Measurements from ENCODE around the gene GLUD2.
"Not testable (repeated sequence)": the region's sequence is repeated elsewhere in the genome, so short reads cannot be mapped to it uniquely, and the experiment has no call there.

The GLUD2 gene

DNA sequence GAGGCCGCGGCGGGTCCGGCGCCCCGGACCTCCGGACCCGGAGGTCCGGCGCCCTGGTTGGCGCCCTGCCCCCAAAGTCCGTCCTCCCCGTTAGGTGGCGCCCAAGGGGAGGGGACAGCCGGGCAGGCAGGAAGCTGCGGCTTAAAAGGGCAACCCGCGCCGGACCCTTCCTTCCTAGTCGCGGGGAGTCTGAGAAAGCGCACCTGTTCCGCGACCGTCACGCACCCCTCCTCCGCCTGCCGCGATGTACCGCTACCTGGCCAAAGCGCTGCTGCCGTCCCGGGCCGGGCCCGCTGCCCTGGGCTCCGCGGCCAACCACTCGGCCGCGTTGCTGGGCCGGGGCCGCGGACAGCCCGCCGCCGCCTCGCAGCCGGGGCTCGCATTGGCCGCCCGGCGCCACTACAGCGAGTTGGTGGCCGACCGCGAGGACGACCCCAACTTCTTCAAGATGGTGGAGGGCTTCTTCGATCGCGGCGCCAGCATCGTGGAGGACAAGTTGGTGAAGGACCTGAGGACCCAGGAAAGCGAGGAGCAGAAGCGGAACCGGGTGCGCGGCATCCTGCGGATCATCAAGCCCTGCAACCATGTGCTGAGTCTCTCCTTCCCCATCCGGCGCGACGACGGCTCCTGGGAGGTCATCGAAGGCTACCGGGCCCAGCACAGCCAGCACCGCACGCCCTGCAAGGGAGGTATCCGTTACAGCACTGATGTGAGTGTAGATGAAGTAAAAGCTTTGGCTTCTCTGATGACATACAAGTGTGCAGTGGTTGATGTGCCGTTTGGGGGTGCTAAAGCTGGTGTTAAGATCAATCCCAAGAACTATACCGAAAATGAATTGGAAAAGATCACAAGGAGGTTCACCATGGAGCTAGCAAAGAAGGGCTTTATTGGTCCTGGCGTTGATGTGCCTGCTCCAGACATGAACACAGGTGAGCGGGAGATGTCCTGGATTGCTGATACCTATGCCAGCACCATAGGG, at the start of gene GLUD2:
Gene GLUD2 (plus strand): TSS at position 170 of the 979 bp plus-strand sequence. CDS start 75 bp downstream, at position 245.
- in situ Hi-C loops (cut with MboI; ENCODE audit: low sequenced_read_pairs): not testable (repeated sequence)

DNA sequence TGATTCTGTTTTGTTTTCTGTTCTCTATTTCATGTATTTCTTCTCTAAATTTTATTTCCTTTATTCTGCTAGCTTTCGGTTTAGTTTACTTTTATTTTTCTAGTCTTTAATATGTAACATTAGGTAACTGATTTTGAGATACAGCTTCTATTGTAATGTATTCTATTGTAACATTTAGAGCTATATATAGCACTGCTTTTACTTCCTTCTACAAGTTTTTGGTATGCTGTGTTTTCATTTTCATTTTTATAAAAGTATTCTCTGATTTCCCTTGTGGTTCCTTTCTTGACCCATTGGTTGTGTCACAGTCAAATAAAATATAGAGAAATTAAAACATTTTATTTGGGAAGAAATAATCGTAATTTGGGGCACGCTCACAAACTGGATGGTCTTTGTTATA, 48.0 kb upstream of the GLUD2 start:
- in situ Hi-C loops (cut with MboI; ENCODE audit: low sequenced_read_pairs): no loop called here

DNA sequence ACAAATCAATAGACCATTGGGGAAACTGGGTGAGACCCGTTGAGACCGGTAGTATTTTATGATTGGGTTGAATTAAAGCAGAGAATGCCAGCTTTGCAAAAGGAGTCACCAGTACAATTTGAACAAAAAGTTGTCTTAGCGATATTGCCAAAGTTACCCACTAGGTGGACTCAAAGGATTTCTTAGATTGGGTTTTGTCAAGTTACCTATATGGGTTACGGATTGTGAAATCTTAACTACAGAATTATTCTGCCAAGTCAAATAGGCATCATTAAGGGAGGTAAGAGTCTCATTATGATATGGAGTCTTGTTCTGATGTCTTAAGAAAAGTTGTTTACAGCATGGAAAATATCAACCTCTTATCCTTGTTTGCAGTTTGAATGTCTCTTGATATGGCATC, 46.8 kb upstream of the GLUD2 start:
- in situ Hi-C loops (cut with MboI; ENCODE audit: low sequenced_read_pairs): no loop called here

DNA sequence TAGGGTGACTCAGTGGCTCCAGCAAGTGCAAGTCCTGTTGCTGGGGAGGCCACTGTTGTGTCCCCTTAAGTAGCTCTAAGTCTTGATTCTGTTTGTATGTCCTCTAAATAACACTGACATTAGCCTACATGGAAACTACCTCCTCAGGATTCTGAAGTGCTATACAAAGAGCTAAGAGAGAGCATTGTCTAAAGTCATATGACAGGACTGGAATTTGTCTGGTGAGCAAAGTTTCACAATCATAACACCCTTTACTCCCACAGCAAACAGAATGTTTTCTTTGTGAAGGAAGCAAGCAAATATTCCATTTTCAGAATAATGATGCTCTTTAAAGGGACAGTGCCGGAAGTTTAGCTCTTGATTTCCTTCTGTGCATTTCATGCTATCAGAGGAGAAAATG, 38.5 kb upstream of the GLUD2 start:
- in situ Hi-C loops (cut with MboI; ENCODE audit: low sequenced_read_pairs): no loop called here

DNA sequence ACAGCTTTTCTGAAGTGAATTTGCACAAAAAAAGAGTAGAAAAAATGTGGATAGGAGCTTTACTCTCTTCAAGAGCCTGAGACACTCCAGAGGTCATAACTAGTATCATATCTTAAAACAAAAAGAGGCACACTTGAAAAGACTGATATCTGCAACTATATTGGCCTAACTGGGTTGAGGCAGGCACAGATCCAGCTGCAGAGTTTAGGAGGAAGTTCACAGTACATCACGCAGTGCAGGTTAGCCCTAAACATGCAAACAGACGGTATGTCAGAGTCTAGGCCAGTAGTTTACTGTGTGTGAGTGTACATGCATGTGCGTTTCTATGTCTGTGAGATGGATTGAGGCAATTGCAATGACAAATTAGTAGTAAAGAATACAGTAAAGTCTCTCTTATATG, 37.6 kb upstream of the GLUD2 start:
- in situ Hi-C loops (cut with MboI; ENCODE audit: low sequenced_read_pairs): no loop called here

DNA sequence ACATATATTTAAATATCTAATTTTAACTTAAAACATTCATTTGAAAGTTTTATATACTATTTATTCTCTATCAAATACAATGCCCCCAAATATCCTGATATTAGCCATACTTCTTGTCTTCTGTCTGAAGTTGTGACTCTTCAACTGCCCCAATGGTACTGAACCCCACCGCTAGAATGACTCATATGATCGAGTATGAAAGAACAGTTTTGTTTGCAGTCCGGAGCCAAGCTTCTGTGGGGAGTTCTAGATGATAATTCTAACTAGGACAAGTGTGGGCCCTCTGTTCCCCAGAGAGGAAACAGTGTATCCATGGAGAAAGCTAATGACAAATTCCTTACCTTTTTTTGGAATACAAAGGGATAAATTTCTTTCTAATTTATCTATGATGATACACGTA, 37.2 kb upstream of the GLUD2 start:
- in situ Hi-C loops (cut with MboI; ENCODE audit: low sequenced_read_pairs): no loop called here

DNA sequence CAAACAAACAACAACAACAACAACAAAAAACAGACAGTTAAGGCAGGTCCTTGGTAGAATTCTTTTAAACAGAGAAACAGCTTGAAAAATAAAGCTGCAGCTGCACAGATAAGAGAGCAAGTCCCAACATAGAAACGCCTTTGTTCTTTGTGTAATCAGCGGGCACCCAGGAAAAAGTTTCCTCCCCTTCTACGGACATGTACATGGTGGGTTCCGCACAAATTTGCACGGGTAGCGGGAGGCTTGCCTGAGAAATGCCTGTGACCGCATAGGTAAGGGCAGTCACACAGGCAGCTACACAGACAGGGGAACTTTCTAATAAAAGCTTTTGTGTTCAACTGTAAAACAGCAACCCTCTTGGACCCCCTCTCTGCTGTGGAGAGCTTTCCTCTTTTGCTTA, 36.2 kb upstream of the GLUD2 start:
- in situ Hi-C loops (cut with MboI; ENCODE audit: low sequenced_read_pairs): no loop called here

DNA sequence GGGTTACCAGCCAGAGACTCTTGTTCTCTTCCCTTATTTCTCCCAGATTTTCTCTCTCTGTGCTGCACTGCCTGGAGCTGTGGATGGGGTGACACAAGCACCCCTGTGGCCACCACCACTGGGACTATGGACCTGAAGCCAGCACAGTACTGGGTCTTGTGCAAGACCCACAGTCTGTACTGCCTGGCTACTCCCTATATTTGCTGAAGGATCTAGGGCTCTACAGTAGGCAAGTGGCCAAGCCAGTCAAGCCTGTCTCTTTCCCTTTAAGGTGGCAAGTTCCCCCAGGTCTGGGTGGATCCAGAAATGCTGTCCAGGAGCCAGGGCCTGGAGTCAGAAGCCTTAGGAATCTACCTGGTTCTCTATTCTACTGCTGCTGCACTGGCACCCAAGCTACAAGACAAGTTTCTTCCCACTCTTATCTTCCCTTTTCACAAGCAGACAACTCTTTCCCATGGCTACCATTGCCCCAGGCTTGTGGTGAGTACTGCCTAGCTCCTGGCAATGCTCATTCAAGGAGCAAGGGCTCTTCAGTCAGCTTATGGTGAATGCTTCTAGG, 33.4 kb upstream of the GLUD2 start:
- in situ Hi-C loops (cut with MboI; ENCODE audit: low sequenced_read_pairs): no loop called here

DNA sequence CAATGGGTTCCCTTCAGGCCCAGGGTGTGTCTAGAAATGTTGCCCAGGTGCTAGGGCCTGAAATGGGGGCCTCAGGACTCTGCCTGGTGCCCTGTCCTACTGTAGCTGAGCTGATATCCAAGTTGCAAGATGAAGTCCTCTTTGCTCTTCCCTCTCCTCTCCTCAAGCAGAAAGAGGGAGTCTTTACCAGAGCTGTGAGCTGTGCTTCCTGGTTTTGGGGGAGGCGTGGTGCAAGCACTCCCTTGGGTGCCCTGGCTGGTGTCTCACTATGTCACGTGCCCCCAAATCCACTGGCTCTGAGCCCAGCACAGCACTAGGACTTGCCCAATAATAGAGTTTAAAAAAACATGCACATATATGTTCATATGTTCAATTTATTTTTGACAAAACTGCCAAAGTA, 32.6 kb upstream of the GLUD2 start:
- in situ Hi-C loops (cut with MboI; ENCODE audit: low sequenced_read_pairs): no loop called here

DNA sequence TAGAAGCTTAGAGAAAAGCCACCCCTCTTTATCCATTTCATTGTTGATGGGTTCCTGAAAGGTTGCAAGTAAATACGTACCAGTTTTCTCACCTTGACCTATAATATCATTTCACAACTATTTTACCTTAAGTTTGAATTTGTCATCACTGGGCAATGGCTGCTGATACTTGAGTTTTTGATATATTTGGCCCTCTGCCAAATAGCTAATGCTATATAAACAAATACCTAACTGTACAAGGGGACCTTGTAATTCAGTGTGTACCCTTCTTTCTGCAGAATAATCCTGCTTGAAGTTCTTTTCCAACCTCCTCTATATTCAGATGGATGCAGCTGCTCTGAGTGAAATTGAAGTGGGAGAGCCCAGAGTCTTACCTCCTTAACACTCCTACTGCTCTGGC, 19.0 kb upstream of the GLUD2 start:
- in situ Hi-C loops (cut with MboI; ENCODE audit: low sequenced_read_pairs): no loop called here

DNA sequence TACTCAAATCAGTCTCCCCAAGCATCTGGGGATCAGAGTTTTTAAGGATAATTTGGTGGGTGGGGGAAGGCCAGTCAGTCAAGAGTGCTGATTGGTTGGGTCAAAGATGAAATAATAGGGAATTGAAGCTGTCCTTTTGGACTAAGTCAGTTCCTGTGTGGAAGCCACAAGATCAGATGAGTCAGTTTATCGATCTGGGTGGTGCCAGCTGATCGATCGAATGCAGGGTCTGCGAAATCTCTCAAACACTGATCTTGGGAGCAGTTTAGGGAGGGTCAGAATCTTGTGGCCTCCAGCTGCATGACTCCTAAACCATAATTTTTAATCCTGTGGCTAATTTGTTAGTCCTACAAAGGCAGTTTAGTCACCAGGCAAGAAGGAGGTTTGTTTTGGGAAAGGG, 17.3 kb upstream of the GLUD2 start:
- in situ Hi-C loops (cut with MboI; ENCODE audit: low sequenced_read_pairs): no loop called here

DNA sequence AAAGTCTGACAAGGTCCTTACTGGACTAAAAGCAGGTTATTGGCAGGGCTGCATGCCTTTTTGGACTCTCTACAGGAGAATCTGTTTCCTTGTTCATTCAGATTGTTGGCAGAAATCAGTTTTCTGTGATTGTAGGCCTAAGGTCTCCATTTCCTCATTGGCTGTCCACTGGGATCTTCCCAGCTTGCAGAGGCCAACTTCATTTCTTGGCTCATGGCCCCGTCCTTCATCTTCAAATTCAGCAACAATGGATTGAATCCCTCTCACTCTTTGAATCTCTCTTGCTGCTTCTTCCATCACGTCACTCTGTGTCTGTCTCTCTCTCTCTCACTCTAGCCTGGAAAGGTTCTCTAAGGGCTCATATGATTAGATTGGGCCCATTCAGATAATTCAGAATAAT, 14.9 kb upstream of the GLUD2 start:
- in situ Hi-C loops (cut with MboI; ENCODE audit: low sequenced_read_pairs): no loop called here

DNA sequence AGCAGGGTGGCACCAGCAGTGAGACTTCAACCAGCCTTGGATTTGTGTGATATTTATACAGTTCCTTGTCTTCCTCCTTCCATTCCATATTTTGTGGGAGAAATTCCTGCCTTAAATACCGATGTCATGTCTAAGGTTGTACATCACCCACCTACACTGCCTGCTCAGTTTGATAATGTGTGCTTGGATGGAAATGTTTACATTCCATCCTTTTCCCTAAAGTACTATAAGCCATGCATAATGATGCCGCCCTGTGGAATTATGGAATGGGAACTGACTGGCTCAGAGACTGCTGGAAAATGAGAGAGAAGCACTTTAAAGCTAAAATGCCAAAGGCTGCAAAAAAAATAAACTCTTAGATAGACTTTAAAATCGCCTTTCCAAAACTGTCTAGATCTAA, 11.3 kb upstream of the GLUD2 start:
- in situ Hi-C loops (cut with MboI; ENCODE audit: low sequenced_read_pairs): no loop called here

DNA sequence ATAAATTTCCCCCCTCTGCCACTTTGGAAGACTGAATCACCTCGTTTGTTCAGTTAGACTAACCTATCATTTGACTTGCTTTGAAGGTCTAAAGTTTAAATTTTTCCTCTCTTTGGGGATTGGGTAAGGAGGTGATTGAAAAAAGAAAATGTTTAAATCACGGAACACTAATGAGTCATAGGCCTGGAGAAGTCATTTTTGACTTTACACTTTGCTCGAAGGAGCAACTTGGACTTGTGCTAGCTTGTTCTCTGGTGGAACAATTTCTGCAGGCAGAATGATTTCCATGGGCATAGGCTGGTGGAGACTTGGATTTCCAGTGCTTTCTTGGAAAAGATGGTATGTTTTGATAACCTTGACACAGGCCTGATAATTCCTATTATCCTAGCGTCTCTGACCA, 10.5 kb upstream of the GLUD2 start:
- in situ Hi-C loops (cut with MboI; ENCODE audit: low sequenced_read_pairs): no loop called here

DNA sequence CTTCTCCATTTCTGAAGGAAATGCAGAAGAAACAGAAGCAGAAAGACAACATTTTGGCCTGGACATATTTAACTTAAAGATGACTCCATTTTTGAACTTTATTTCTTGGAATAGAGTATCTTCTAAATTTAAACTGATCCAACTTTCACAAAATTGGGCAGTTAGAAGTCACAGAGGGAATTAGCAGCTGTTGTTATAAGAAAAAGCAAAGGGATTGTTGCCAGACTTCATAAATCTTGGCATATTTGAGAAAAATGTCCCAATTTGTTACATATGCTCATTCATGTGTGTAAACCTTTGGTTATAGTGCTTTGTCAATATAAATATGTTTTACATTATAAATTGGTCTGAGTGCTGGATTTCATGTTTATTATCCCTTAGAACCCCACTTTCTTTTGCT, 3.4 kb downstream of the GLUD2 start:
- in situ Hi-C loops (cut with MboI; ENCODE audit: low sequenced_read_pairs): no loop called here

DNA sequence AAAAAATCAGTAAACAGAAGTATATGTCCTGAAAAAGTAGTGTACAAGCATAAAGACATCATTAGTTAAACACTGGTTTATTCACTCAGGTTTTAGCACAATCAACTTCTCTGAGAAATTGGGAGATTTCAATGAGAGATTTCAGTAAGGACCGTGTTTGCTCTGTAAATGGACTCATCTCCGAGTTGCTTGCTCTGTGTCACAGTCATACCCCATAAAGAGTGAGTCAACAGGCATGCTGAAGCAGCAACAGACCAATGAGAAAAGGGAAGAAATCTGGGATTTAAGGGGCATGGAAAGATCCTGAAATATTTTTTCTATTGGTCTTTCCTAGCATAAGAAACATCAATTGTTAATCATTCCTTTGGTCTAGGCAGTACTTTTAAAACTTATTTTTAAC, 4.7 kb downstream of the GLUD2 start:
- in situ Hi-C loops (cut with MboI; ENCODE audit: low sequenced_read_pairs): no loop called here

DNA sequence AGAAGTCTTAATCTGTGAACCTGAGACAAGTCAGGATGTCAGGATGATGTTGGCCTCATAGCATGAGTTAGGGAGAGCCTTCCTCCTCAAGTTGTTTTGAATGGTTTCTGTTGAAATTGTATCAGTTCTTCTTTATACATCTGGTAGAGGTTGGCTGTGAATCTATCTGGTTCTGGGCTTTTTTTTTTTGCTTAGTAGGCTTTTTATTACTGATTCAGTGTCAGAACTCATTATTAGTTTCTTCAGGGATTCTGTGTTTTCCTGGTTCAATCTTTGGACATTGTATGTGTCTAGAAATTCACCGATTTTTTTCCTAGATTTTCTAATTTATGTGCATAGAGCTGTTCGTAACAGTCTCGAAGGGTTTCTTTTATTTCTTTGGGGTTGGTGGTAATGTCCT, 14.9 kb downstream of the GLUD2 start:
- in situ Hi-C loops (cut with MboI; ENCODE audit: low sequenced_read_pairs): no loop called here

DNA sequence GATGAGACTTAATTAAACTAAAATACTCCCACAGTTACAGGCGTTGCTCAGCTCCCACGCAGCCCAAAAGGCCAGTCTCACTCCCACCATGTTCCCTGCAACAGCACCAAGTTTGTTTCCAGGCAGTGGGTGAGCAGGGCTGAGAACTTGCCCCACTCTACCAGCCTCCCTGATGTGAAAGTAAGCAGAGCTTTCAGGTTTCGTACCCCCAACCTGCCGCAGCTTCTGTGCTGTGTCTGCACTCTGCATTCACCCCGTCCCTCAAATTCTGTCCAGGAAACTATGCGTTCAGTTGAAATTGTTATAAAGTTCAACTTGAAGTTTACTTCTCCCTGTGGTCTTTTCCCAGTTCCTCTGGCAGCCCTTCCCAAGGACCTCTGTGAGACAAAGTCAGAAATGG, 17.2 kb downstream of the GLUD2 start:
- in situ Hi-C loops (cut with MboI; ENCODE audit: low sequenced_read_pairs): no loop called here

DNA sequence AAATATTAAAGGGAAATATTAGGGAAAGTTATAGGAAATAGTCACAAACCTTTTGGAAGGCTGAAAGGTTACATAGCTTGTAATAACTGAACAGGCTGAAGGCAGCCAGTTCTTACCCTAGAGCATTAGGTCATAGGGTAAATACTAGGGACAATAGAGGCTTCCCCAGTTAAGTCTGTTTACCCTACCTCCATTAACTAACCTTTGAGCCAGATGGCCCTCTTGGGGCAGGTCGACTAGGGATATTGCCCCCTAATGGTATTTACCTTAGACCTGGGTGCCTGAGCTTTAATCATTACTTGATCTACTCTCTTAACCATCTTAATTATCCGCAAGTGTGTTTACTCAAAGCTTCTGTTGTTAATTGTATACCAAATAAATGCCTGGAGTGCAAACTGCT, 36.8 kb downstream of the GLUD2 start:
- in situ Hi-C loops (cut with MboI; ENCODE audit: low sequenced_read_pairs): not testable (repeated sequence)

DNA sequence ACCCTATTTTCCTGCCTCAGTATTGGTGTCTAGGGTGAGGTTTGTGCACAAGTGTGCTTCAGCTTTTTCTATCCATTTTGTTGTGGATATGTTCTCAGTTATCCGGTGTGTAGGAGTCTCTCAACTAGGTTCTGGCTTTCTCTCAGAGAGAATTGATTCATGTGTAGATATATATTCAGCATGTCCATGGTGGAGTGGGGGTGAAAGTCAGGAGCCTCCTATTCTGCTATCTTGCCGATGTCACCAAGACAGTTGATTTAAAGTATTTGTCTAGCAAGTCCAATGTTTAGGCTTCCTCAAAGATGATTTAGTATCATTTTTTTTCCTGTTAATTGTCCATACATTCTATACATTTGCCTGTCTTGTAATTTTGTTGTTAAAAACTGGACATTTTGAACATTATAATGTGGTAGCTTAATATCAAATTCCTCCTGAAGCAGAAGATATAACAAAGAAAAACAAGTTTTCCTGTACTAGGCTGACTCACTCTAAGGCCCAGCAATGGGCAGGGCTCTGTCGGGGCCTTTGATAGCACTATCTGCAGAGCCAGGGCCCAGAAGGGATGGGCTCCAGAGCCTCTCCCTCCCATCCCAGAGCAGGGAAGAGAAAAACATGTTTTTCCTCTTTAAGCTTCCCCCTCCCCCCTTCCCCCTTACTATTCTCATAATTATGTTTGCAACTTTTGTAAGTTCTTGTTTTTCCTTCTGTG, 37.6 kb downstream of the GLUD2 start:
- in situ Hi-C loops (cut with MboI; ENCODE audit: low sequenced_read_pairs): no loop called here

DNA sequence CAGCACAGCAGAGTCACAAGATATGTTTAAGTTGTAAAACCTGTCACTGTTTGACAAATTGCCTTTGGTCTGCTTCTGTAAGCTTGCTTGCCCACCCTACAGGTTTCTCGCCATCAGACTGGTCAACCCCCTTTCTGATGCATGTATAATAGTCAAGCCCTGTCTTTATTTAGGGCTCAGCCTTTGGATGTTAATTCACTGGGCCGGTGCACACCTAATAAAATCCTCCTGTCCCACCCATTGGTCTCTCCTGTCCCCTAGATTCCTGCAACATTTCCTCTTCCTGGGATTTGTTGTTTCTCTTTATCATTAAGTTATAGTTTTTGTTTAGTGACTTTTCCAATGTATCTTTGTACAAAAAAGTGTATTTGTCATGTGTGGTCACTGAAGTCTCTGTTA, 38.2 kb downstream of the GLUD2 start:
- in situ Hi-C loops (cut with MboI; ENCODE audit: low sequenced_read_pairs): no loop called here

DNA sequence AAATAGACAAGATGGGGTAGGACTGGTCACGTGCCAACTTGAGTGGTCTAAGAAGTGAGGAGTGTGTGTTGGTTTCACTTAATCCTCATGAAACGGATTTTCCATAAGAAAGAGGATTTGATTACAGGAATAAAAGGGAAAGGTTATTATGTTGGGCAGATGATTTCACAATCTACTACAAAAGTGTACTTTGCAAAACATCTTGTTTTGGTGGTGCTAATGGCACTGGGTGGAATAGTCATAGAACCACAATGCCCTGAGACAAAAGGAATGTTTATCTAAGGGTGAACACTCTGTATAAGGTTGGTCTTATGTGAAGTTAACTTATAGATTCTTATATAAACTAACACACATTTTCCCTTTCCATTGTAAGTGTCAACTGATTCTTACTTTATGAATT, 45.6 kb downstream of the GLUD2 start:
- in situ Hi-C loops (cut with MboI; ENCODE audit: low sequenced_read_pairs): no loop called here
